HL-60 (cell line): ENCODE results near the gene CIC.
A peak's percentile ranks its signal among the peaks of the same experiment; 100 is the strongest.

ENCODE experiments used
- DNase-seq, 2 experiments: peaks; one replicate each; pipeline ENCODE4 v3.0.0-alpha.2; 2010 to 2020; ENCODE audit warnings: low read depth in 1 of 2, low spot score in 1 of 2
- H3K27ac ChIP-seq: fragments of 250-450 bp; sonication (Bioruptor Pico); replicated peaks from 2 replicates; pipeline ENCODE4 v1.5.1; 2020; ENCODE audit warnings: mild to moderate bottlenecking, moderate library complexity
- H3K27me3 ChIP-seq: fragments of 250-450 bp; sonication (Bioruptor Pico); 2 replicates; pipeline ENCODE4 v1.5.1; 2021; ENCODE audit warnings: mild to moderate bottlenecking, moderate library complexity; ENCODE audit not compliant: insufficient read depth, poor library complexity, severe bottlenecking
- H3K4me3 ChIP-seq: replicated peaks from 2 replicates; pipeline ENCODE4 v1.5.1; 2011; ENCODE audit warnings: mild to moderate bottlenecking, control low read depth, low read length; ENCODE audit not compliant: insufficient read depth
- CTCF ChIP-seq: IDR thresholded peaks from one replicate; pipeline ENCODE4 v1.5.1; 2011; ENCODE audit warnings: low read length, control low read depth, inconsistent platforms; ENCODE audit not compliant: insufficient read depth
- GABPA ChIP-seq: IDR thresholded peaks from 2 replicates; pipeline ENCODE4 v1.6.1; 2012; ENCODE audit warnings: low read depth
- POLR2AphosphoS5 ChIP-seq: IDR thresholded peaks from 2 replicates; pipeline ENCODE4 v1.6.1; 2012; ENCODE audit warnings: low read depth
- REST ChIP-seq: IDR thresholded peaks from 2 replicates; pipeline ENCODE4 v1.6.1; 2012; ENCODE audit warnings: low read depth; ENCODE audit not compliant: insufficient replicate concordance
- SPI1 ChIP-seq: IDR thresholded peaks from 2 replicates; pipeline ENCODE4 v1.6.1; 2012; ENCODE audit warnings: low read depth, mild to moderate bottlenecking, borderline replicate concordance

The CIC gene

GRCh38 chr19:42270346-42271044 lies 1.4 kb downstream of the CIC start:
- no peak for TF ChIP-seq SPI1
- no peak for TF ChIP-seq POLR2AphosphoS5
- TF ChIP-seq CTCF: no peak
- no peak for TF ChIP-seq REST
- no peak for TF ChIP-seq GABPA
- no peaks in the 10 kb centered on the region for H3K27me3 ChIP-seq
- peak overlapping the region; percentile 76 for H3K4me3 ChIP-seq
- DNase-seq: peak; percentile 64 to 71
- H3K27ac ChIP-seq: peak overlapping the region; percentile 100

GRCh38 chr19:42271045-42271419 lies 2.0 kb downstream of the CIC start:
- Histone ChIP-seq H3K27me3 (no peaks in the 10 kb centered on the region), H3K4me3 (peak overlapping the region; percentile 76), H3K27ac (peak overlapping the region; percentile 100)
- DNase-seq: no peak
- TF ChIP-seq CTCF (no peak), REST (no peak), POLR2AphosphoS5 (no peak), GABPA (no peak), SPI1 (no peak)

GRCh38 chr19:42271861-42272534 lies 2.9 kb downstream of the CIC start:
- no peak for TF ChIP-seq REST
- TF ChIP-seq CTCF: no peak
- H3K27ac ChIP-seq: no peak overlapping the region
- no peaks in the 10 kb centered on the region for H3K27me3 ChIP-seq
- DNase-seq: no peak
- no peak overlapping the region for H3K4me3 ChIP-seq
